DMS 273 (cell line): ENCODE data around the gene ZNF80.
"Not testable (repeated sequence)": the region's sequence is repeated elsewhere in the genome, so short reads cannot be mapped to it uniquely, and the experiment has no call there.

Source experiments
- DNase-seq: peaks from one replicate; lab custom pipeline; 2025; ENCODE audit not compliant: unreplicated experiment; lab: John Stamatoyannopoulos, UW

ZNF80 gene

DNA sequence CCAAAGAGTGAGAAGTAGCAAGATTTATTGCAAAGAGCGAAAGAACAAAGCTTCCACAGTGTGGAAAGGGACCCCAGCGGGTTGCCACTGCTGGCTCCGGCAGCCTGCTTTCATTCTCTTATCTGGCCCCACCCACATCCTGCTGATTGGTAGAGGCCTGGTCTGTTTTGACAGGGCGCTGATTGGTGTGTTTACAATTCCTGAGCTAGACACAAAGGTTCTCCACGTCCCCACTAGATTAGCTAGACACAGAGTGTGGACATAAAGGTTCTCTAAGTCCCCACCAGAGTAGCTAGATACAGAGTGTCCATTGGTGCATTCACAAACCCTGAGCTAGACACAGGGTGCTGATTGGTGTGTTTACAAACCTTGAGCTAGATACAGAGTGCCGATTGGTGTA is at the start of gene ZNF80:
ZNF80 (minus strand) TSS at position 101 of the 400 bp plus-strand sequence. CDS start 504 bp downstream, outside the sequence.
- DNase-seq: not testable (repeated sequence)

DNA sequence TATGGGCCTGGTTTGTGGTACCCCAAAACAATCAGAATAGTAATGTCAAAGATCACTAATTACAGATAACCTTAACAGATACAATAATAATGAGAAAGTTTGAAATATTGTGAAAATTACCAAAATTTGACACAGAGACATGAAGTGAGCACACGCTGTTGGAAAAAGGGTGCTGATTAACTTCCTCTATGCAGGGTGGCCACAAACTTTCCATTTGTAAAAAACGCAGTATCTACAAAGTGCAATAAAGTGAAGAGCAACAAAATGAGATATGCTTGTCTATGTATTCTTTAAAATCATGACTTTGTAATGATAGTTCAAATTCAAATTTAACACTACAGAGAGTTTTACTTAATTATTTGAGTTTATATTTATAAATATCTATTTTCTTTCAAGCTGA is 48.9 kb upstream of the ZNF80 start:
- no peak for DNase-seq

DNA sequence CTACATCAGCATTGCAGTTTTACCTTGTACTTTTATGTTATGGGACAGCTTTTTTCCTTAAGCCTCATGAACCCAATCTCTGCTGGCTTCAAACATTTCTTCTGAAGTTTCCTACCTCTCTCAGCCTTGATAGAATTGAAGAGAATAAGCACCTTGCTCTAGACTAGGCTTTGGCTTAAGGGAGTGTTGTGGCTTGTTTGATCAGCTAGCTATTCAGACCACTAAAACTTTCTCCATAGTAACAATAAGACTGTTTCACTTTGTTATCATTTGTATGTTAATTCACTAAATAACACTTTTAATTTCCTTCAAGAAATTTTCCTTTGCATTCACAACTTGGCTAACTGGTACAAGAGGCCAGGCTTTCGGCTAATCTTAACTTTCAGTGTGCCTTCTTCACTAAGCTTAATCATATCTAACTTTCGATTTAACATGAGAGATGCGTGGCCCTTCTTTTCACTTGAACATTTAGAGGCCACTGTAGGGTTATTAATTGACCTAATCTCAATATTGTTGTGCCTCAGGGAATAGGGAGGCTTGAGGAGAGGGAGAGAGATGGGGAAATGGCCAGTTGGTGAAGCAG is 48.4 kb upstream of the ZNF80 start:
- DNase-seq: no peak

GRCh38 chr3:114284644-114285043 is 47.3 kb upstream of the ZNF80 start:
- DNase-seq: no peak

GRCh38 chr3:114276856-114277255 is 39.5 kb upstream of the ZNF80 start:
- not testable (repeated sequence) for DNase-seq

GRCh38 chr3:114274929-114275328 is 37.6 kb upstream of the ZNF80 start:
- DNase-seq: no peak

- no peak for DNase-seq
Measured at GRCh38 chr3:114272271-114272670, 34.9 kb upstream of the ZNF80 start.

- DNase-seq: no peak
Measured at GRCh38 chr3:114270019-114270418, 32.6 kb upstream of the ZNF80 start.

GRCh38 chr3:114260152-114260551 is 22.8 kb upstream of the ZNF80 start:
- DNase-seq: no peak

GRCh38 chr3:114259566-114259965 is 22.2 kb upstream of the ZNF80 start:
- no peak for DNase-seq

DNA sequence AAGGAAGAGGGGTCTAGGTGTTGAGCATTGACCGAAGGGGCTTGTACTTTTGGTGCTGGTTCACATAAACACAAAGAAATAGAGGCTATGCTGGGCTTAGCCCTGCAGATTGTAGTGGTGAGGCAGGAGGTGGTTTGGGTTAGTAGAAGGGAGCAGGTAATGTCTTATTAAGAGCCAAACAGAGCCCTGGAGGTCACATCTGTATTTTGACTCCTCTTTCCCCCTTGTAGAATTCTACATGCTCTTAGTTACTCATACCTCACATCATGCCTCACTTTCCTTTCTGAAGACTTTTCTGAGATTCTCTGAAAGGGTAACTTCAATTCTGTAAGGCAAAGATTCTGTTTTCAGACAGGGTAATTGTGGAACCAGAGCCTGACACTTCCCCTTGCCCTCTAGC is 16.1 kb upstream of the ZNF80 start:
- DNase-seq: no peak

GRCh38 chr3:114252954-114253353 is 15.6 kb upstream of the ZNF80 start:
- no peak for DNase-seq

GRCh38 chr3:114242947-114243346 is 5.6 kb upstream of the ZNF80 start:
- no peak for DNase-seq

DNA sequence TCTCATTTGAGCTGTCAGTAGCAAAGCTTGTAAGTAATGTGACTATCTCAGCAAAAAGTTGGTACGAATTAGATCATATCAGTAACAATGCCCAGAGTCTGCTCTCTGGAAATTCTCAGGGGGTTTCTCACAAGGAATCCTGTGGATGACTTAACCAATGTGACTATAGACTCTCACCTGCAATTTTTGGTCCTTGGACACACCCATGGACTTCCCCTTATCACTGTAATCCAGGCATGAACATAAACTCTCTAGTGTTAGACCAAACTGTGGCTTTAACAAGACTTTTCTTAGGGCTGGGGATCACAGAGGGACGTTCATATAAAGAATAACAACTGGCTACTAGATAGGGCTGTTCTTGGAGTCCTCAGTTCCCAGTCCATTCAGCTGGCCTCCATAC is 3.9 kb upstream of the ZNF80 start:
- no peak for DNase-seq

DNA sequence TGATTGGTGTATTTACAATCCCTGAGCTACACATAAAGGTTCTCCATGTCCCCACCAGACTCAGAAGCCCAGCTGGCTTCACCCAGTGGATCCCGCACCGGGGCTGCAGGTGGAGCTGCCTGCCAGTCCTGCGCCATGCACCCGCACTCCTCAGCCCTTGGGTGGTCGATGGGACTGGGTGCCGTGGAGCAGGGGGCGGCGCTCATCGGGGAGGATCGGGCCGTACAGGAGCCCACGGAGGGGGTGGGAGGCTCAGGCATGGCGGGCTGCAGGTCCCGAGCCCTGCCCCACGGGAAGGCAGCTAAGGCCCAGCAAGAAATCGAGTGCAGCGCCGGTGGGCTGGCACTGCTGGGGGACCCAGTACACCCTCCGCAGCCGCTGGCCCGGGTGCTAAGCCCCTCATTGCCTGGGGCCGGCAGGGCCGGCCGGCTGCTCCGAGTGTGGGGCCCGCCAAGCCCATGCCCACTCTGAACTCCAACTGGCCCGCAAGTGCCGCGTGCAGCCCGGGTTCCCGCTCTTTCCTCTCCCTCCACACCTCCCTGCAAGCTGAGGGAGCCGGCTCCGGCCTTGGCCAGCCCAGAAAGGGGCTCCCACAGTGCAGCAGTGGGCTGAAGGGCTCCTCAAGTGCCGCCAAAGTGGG is 888 bp upstream of the ZNF80 start:
- DNase-seq: not testable (repeated sequence)

- no peak for DNase-seq
Measured at GRCh38 chr3:114235431-114235830, 1.9 kb downstream of the ZNF80 start.

GRCh38 chr3:114234745-114235144 is 2.6 kb downstream of the ZNF80 start:
- no peak for DNase-seq

DNA sequence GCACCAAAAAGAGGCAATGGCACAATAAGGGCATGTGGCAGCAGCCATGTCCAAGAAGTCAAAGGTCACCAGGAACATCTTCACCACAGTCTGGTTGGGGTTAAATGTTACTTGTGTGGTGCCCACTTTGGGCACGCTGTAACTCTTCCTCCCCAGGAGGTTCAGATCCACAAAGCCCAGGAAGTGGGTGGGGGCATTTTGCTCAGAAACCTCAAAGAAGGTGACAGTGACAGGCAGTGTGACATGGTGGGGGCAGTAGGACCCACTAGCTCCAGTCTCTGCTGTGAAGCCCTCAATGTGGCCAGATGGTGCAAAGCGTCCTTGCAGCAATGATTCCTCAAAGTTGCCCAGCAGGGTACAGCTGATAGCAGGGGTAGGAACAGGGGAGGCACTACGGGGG is 5.8 kb downstream of the ZNF80 start:
- DNase-seq: no peak

DNA sequence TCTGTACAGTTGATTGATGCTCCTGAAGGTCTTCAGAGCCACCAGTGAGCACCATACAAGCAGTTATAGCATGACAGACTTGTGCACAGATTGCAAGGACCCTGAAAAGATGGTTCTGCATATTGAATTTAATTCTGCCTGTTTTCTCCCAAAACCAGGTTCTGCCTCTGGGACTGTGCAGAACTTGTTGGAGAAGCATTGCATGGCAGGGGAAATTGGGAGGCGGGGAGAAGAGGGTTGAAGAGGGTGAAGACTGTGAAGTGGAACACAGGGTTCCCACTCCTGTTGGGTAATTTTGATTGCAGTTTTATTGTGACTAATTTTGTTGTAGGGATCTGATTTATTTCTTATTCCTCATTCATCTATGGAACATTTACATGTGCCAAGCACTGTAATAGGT is 10.3 kb downstream of the ZNF80 start:
- DNase-seq: no peak

GRCh38 chr3:114226313-114226712 is 11.1 kb downstream of the ZNF80 start:
- no peak for DNase-seq

DNA sequence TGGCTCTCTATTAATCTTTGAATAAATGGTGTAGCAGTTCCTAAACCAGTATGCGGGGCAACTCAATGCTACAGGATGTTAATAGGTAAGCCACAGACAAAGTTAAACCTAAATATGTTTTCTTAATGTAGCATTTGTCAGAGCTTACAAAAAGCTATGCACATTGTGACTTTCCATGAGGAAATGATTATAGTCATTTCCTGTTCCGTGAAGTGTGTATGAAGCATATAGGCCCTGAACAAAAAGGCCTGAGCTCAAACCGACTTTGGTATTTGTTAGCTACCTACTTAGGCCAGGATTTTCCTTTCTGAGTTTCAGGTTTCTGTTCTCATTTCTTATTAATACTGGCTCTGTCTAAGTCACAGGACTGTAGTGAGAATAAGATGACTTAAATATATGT is 14.2 kb downstream of the ZNF80 start:
- no peak for DNase-seq

GRCh38 chr3:114221881-114222264 is 15.5 kb downstream of the ZNF80 start:
- no peak for DNase-seq
